Endothelial cell of umbilical vein (primary cell): ENCODE results near the gene RFWD3.

Source experiments
- EZH2 ChIP-seq: IDR thresholded peaks from 2 replicates; pipeline ENCODE4 v1.6.1; 2012; ENCODE audit warnings: borderline replicate concordance, low read depth, mild to moderate bottlenecking, moderate library complexity, low read length, inconsistent platforms; ENCODE audit not compliant: severe bottlenecking
- FOS ChIP-seq: IDR thresholded peaks from 2 replicates; pipeline ENCODE4 v1.6.1; 2011; ENCODE audit warnings: mild to moderate bottlenecking, low read length, moderate library complexity, borderline replicate concordance; ENCODE audit not compliant: insufficient read depth
- GATA2 ChIP-seq: IDR thresholded peaks from 2 replicates; pipeline ENCODE4 v1.7.0; 2011; ENCODE audit warnings: low read depth, mild to moderate bottlenecking, moderate library complexity, mixed read lengths, low read length; ENCODE audit not compliant: insufficient read length, insufficient read depth
- JUN ChIP-seq: IDR thresholded peaks from 2 replicates; pipeline ENCODE4 v1.6.1; 2011; ENCODE audit warnings: borderline replicate concordance, low read depth; ENCODE audit not compliant: insufficient read length, insufficient read depth
- MYC ChIP-seq: IDR thresholded peaks from one replicate; pipeline ENCODE4 v1.6.1; 2011; ENCODE audit warnings: mild to moderate bottlenecking, low read depth, low read length
- POLR2A ChIP-seq: IDR thresholded peaks from 2 replicates; pipeline ENCODE4 v1.6.1; 2012; ENCODE audit warnings: low read depth, mild to moderate bottlenecking, control low read depth, low read length
- POLR2AphosphoS5 ChIP-seq: IDR thresholded peaks from 2 replicates; pipeline ENCODE4 v1.6.1; 2012; ENCODE audit warnings: low read depth, mild to moderate bottlenecking, control low read depth, low read length, moderate library complexity; ENCODE audit not compliant: insufficient read depth
- TF ChIP-seq, protein P1 (sequence below), 2 donors: IDR thresholded peaks; 1 replicate in 1 of 2; 2 replicates in 1 of 2; pipeline ENCODE4 v1.5.1; 2011; ENCODE audit warnings: low read length in 2 of 2, mild to moderate bottlenecking in 2 of 2, moderate library complexity in 2 of 2, control low read depth in 1 of 2, inconsistent platforms in 1 of 2, low read depth in 1 of 2; ENCODE audit not compliant: insufficient read depth in 1 of 2; ENCODE audit errors: extremely low read depth in 1 of 2
- TF ChIP-seq, protein P2 (sequence below): IDR thresholded peaks from 2 replicates; pipeline ENCODE4 v1.6.1; 2011; ENCODE audit not compliant: insufficient read depth, insufficient read length

DNA sequence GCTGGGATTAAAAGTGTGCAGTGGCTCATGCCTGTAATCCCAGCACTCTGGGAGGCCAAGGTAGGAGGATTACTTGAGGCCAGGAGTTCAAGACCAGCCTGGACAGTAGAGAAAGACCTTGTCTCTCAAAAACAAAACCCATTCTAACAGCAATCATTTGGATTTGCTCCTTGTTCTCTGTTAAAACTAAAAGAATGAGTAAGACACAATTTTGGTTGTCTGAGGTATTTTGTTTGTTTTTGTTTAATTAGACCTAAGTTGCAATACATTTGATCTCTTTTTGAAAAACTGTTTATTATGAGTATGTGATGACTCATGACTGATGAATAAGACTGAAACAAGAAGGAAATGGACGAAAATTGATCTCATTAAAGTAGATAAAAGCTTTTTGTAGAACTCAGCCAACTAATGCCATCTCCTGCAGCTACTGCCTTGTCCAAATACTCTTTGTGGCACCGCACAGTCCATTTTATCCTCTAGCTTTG is 88.8 kb downstream of the RFWD3 start:
- TF ChIP-seq POLR2A (no peak), POLR2AphosphoS5 (no peak), FOS (peak; percentile 86), MYC (no peak), EZH2 (no peak), JUN (peak; percentile 81), GATA2 (no peak)
- TF ChIP-seq, protein P1, sequence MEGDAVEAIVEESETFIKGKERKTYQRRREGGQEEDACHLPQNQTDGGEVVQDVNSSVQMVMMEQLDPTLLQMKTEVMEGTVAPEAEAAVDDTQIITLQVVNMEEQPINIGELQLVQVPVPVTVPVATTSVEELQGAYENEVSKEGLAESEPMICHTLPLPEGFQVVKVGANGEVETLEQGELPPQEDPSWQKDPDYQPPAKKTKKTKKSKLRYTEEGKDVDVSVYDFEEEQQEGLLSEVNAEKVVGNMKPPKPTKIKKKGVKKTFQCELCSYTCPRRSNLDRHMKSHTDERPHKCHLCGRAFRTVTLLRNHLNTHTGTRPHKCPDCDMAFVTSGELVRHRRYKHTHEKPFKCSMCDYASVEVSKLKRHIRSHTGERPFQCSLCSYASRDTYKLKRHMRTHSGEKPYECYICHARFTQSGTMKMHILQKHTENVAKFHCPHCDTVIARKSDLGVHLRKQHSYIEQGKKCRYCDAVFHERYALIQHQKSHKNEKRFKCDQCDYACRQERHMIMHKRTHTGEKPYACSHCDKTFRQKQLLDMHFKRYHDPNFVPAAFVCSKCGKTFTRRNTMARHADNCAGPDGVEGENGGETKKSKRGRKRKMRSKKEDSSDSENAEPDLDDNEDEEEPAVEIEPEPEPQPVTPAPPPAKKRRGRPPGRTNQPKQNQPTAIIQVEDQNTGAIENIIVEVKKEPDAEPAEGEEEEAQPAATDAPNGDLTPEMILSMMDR (IDR thresholded peaks at IDR 0.05; ENCODE audit: extremely low read depth in 1 of 2, insufficient read depth in 1 of 2, low read depth in 1 of 2, low read length in 2 of 2): no peak
- TF ChIP-seq, protein P2, sequence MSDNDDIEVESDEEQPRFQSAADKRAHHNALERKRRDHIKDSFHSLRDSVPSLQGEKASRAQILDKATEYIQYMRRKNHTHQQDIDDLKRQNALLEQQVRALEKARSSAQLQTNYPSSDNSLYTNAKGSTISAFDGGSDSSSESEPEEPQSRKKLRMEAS: no peak
